Hematopoietic multipotent progenitor cell treated with erythropoietin and hydrocortisone succinate and interleukin-3 and kit ligand, for 8 days (in vitro differentiated cells): ENCODE results near the gene FCER1G.
A peak's percentile ranks its signal among the peaks of the same experiment; 100 is the strongest.
"Not testable (repeated sequence)": the region's sequence is repeated elsewhere in the genome, so short reads cannot be mapped to it uniquely, and the experiment has no call there.

Experiments
- DNase-seq: peaks from one replicate; pipeline ENCODE4 v3.0.0-alpha.2; 2015

FCER1G gene

GRCh38 chr1:161209790-161210409 lies 5.2 kb upstream of the FCER1G start:
- peak; percentile 78 for DNase-seq

GRCh38 chr1:161214369-161214768 lies 726 bp upstream of the FCER1G start:
- no peak for DNase-seq

GRCh38 chr1:161216945-161217712 lies 2.0 kb downstream of the FCER1G start:
- DNase-seq = no peak

GRCh38 chr1:161217831-161218230 lies 2.7 kb downstream of the FCER1G start:
- DNase-seq = no peak

GRCh38 chr1:161218301-161219077 lies 3.4 kb downstream of the FCER1G start:
- DNase-seq = no peak

- DNase-seq = no peak
Measured at GRCh38 chr1:161219078-161219892, 4.2 kb downstream of the FCER1G start.

GRCh38 chr1:161220002-161220401 lies 4.9 kb downstream of the FCER1G start:
- no peak for DNase-seq

GRCh38 chr1:161222175-161223019 lies 7.3 kb downstream of the FCER1G start:
- no peak for DNase-seq

- DNase-seq = no peak
Measured at GRCh38 chr1:161223805-161224694, 9.0 kb downstream of the FCER1G start.

GRCh38 chr1:161224695-161225087 lies 9.6 kb downstream of the FCER1G start:
- DNase-seq = not testable (repeated sequence)

GRCh38 chr1:161225178-161225533 lies 10.1 kb downstream of the FCER1G start:
- no peak for DNase-seq

GRCh38 chr1:161225534-161226319 lies 10.6 kb downstream of the FCER1G start, which contains the start of gene TOMM40L:
TSS of gene TOMM40L (plus strand) at chr1:161226060. CDS start at chr1:161226490, 430 bp downstream.
- peak; percentile 100 for DNase-seq

- peak; percentile 23 for DNase-seq
Measured at GRCh38 chr1:161226320-161226711, 11.2 kb downstream of the FCER1G start.

GRCh38 chr1:161226759-161227158 lies 11.7 kb downstream of the FCER1G start:
- peak; percentile 22 for DNase-seq

GRCh38 chr1:161227196-161227871 lies 12.2 kb downstream of the FCER1G start:
- peak; percentile 89 for DNase-seq

GRCh38 chr1:161228032-161228431 lies 12.9 kb downstream of the FCER1G start:
- DNase-seq = no peak

- DNase-seq = peak; percentile 30
Measured at GRCh38 chr1:161229896-161230295, 14.8 kb downstream of the FCER1G start.

GRCh38 chr1:161230762-161231161 lies 15.7 kb downstream of the FCER1G start:
- DNase-seq = no peak

- DNase-seq = no peak
Measured at GRCh38 chr1:161233102-161233501, 18.0 kb downstream of the FCER1G start.
